Cardiac muscle cell (in vitro differentiated cells and primary cell): ENCODE measurements around the gene FEZ2. TPM values are rescaled to one million over a fixed set of nuclear protein-coding genes. Genes with fewer than 3 reads are reported as not detected.
A peak's percentile ranks its signal among the peaks of the same experiment; 100 is the strongest.

ENCODE experiments used
- DNase-seq, 2 donors: peaks; one replicate each; pipeline versions ENCODE4 v3.0.0 to v3.0.0-alpha.2; 2010 to 2017; ENCODE audit warnings: low read depth in 1 of 2, low spot score in 1 of 2
- H3K27ac ChIP-seq: fragments of 200-600 bp; sonication (generic); 2 replicates; pipeline ENCODE4 v1.5.1; 2016
- H3K27me3 ChIP-seq: fragments of 200-600 bp; sonication (generic); 2 replicates; pipeline ENCODE4 v1.6.0; 2016; ENCODE audit warnings: control low read depth
- H3K36me3 ChIP-seq: fragments of 200-600 bp; sonication (generic); 2 replicates; pipeline ENCODE4 v1.5.1; 2016; ENCODE audit warnings: control low read depth
- H3K4me1 ChIP-seq: fragments of 200-600 bp; sonication (generic); 2 replicates; pipeline ENCODE4 v1.8.1; 2017; ENCODE audit warnings: low read depth, mild to moderate bottlenecking, mixed run types
- H3K4me3 ChIP-seq: fragments of 200-600 bp; sonication (generic); 2 replicates; pipeline ENCODE4 v1.5.1; 2016; ENCODE audit warnings: mild to moderate bottlenecking
- H3K9me3 ChIP-seq: fragments of 200-600 bp; sonication (generic); 2 replicates; pipeline ENCODE4 v1.5.1; 2017; ENCODE audit warnings: low read depth, mild to moderate bottlenecking, control low read depth
- CTCF ChIP-seq: IDR thresholded peaks from 2 replicates; pipeline ENCODE4 v1.5.1; 2012; ENCODE audit warnings: low read depth, mild to moderate bottlenecking, low read length
- polyA plus RNA-seq: library from polyadenylated mRNA; unstranded; fragments of >200 nt; fragmentation: Nextera tagmentation; extraction: Ambion mirVana; gene quantifications from 2 replicates; pipeline ENCODE4 v1.2.1, GENCODE V29; 2016
- total RNA-seq: library from RNA; depleted of rRNA; stranded (reverse); fragments of >200 nt; gene quantifications from 2 replicates; pipeline ENCODE4 v1.2.3, GENCODE V29; 2016

Gene FEZ2
- total and polyA plus RNA-seq, 2 experiments from 2014 or later, result 10.8 to 17.3 TPM

DNA sequence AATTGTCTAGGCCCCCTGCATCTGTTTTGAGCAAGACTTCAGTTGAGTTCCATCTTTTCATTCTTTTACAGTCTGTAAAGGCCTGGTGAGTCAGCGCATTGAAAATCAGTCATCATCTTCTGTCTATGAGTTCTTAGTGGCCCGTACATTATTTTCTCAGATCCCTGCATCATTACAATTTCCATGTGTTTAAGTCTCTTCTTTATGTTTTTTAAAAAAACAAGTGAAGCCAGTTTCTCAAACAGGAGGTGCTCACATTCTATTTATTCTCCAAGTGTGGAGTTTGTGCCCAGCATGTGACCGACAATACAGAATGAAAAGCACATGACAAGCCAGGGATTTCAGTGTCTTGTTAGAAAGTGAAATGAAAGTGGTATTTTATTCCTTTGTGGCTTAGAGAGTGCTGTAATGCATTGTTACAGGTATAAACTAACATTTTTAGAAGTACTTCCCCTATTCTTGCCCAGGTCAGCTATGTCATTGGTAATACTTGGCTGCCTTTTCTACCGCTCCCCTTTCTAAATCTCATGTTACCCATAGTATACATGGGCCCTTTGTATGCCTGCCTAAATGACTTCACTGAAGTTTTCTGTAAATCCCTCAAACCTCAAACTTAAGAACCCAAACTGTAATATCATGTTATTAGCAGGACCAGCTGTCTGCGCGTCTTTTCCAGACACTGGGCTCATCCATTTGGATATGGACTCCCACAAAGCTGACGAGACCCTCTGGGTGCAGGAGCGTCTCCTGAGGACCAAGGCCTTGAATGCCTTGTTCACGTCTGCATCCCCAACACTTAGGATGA is 67.6 kb downstream of the FEZ2 start:
- peak in 1 of 2 donors; percentile 47 for DNase-seq
- Histone ChIP-seq H3K4me1 (peaks cover 8% of the 10 kb centered on the region), H3K9me3 (no peaks in the 10 kb centered on the region), H3K36me3 (no peaks in the 10 kb centered on the region), H3K27me3 (no peaks in the 10 kb centered on the region), H3K4me3 (no peak overlapping the region), H3K27ac (no peak overlapping the region)
- TF ChIP-seq CTCF, result no peak

- Histone ChIP-seq H3K9me3 (no peaks in the 10 kb centered on the region), H3K27me3 (no peaks in the 10 kb centered on the region), H3K4me1 (peaks cover 8% of the 10 kb centered on the region), H3K27ac (no peak overlapping the region), H3K4me3 (no peak overlapping the region), H3K36me3 (no peaks in the 10 kb centered on the region)
- DNase-seq, result no peak
- TF ChIP-seq CTCF, result no peak
Observed at GRCh38 chr2:36528766-36529392, 69.1 kb downstream of the FEZ2 start.

DNA sequence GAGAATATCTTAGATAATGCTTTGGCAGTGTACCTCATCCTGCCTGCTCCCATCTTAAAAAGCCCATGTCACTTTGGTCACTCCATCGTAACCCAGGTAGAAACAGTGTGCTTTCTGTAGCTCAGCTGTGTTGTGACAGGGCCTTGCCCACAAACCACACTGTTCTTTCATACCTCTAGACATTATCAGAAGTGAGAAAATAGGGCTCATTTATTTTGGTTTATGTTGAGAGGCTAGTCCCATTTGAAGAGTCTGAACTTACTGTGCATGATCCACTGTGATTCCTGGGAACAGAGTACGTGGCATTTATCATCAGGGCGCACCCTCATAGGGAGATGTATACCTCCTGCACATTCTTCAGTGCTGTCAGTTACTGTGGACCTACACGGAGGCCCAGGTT is 69.7 kb downstream of the FEZ2 start:
- Histone ChIP-seq H3K4me3 (no peak overlapping the region), H3K27ac (no peak overlapping the region), H3K4me1 (peaks cover 8% of the 10 kb centered on the region), H3K36me3 (no peaks in the 10 kb centered on the region), H3K27me3 (no peaks in the 10 kb centered on the region), H3K9me3 (no peaks in the 10 kb centered on the region)
- DNase-seq, result no peak
- TF ChIP-seq CTCF, result no peak

DNA sequence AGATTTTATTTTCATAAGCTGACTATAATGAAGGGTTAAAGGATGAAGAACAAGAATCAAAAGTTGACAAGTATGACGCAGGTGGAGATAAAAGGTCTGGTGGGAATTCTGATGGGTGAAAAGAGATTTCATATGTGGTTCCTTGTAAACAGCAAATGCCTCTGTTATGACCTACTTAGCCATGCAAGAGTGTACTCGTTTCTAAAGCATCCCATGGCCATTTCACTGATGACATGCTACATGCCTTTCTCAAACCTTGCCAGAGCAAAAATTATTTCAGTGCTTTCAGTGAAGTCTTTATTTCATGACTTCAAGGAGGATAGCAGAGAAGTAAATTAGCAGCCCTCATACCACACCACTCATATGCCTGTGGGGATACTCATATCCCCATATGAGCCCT is 71.7 kb downstream of the FEZ2 start:
- Histone ChIP-seq H3K36me3 (no peaks in the 10 kb centered on the region), H3K9me3 (no peaks in the 10 kb centered on the region), H3K4me3 (no peak overlapping the region), H3K27me3 (no peaks in the 10 kb centered on the region), H3K27ac (no peak overlapping the region), H3K4me1 (peaks cover 5% of the 10 kb centered on the region)
- TF ChIP-seq CTCF, result no peak
- DNase-seq, result peak in 1 of 2 donors; percentile 16

DNA sequence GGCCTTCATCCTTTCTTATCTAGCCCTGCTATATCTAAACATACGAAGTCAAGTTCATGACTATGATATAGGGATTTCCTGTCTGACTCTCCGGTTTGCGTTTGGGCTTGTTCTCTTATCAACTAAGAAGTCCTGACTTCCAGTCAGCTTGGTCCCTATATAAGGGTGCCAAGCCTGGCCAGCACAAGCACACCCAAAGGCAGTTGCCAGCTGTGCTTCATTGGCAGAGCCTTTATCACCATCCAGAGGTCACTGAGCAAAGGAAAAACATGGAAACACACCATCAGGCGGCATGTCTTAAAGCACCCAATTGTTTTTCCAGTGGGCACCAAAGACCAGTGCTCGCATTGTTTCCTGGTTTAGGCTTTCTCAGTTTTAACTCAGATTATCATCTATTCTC is 72.7 kb downstream of the FEZ2 start:
- H3K4me3 ChIP-seq, result no peak overlapping the region
- H3K36me3 ChIP-seq, result no peaks in the 10 kb centered on the region
- no peak overlapping the region for H3K27ac ChIP-seq
- H3K27me3 ChIP-seq, result no peaks in the 10 kb centered on the region
- H3K9me3 ChIP-seq, result no peaks in the 10 kb centered on the region
- no peak for TF ChIP-seq CTCF
- peaks cover 7% of the 10 kb centered on the region for H3K4me1 ChIP-seq
- DNase-seq, result no peak
